Stomach (tissue), 4 donors: ENCODE data around the gene CLDN3.

Source experiments
- CTCF ChIP-seq, 7 experiments: fragments of 450-650 bp in 4 of 7; fragments of 200-600 bp in 3 of 7; sonication (generic) in 3 of 7; IDR thresholded peaks; one replicate each; pipeline ENCODE4 v1.5.1; 2016 to 2019; ENCODE audit warnings: antibody characterized with exemption in 7 of 7, control low read depth in 2 of 7, mild to moderate bottlenecking in 1 of 7
- EP300 ChIP-seq: sonication (generic); formaldehyde crosslinking; IDR thresholded peaks from one replicate; pipeline ENCODE4 v1.6.1; 2017; ENCODE audit warnings: antibody characterized with exemption

- TF ChIP-seq CTCF (IDR thresholded peaks at IDR 0.05) (no peak), EP300 (no peak)
Measured at GRCh38 chr7:73740771-73741170, 29.3 kb downstream of the CLDN3 start.
